NT2/D1 (cell line): ENCODE data around the gene MLLT3.

ENCODE experiments used
- DNase-seq: peaks from one replicate; pipeline ENCODE4 v3.0.0-alpha.2; 2011; ENCODE audit warnings: low read depth, low spot score
- H3K27me3 ChIP-seq: 2 replicates; pipeline ENCODE4 v1.6.0; 2011; ENCODE audit warnings: mild to moderate bottlenecking; ENCODE audit not compliant: insufficient read length, insufficient read depth
- H3K36me3 ChIP-seq: 2 replicates; pipeline ENCODE4 v1.6.1; 2011; ENCODE audit warnings: mild to moderate bottlenecking, low read length, mixed read lengths; ENCODE audit not compliant: insufficient read depth, insufficient read length
- H3K4me1 ChIP-seq: 2 replicates; pipeline ENCODE4 v1.5.1; 2011; ENCODE audit not compliant: insufficient read depth, insufficient read length
- H3K4me3 ChIP-seq: 2 replicates; pipeline ENCODE4 v1.5.1; 2011; ENCODE audit warnings: low read depth; ENCODE audit not compliant: insufficient read length
- H3K9ac ChIP-seq: 2 replicates; pipeline ENCODE4 v1.6.0; 2011; ENCODE audit warnings: low read depth; ENCODE audit not compliant: insufficient read length
- H3K9me3 ChIP-seq: 2 replicates; pipeline ENCODE4 v1.5.1; 2011; ENCODE audit warnings: mild to moderate bottlenecking, low read length; ENCODE audit not compliant: insufficient read depth
- SUZ12 ChIP-seq: IDR thresholded peaks from 2 replicates; pipeline ENCODE4 v1.6.1; 2011; ENCODE audit not compliant: insufficient read length, insufficient read depth; ENCODE audit errors: extremely low read depth
- YY1 ChIP-seq: IDR thresholded peaks from 2 replicates; pipeline ENCODE4 v1.6.1; 2011; ENCODE audit not compliant: insufficient read length, insufficient read depth
- ZNF274 ChIP-seq: IDR thresholded peaks from 2 replicates; pipeline ENCODE4 v1.6.1; 2011; ENCODE audit warnings: mild to moderate bottlenecking, low read depth, low read length

The MLLT3 gene

GRCh38 chr9:20414150-20414549, 208.1 kb downstream of the MLLT3 start:
- Histone ChIP-seq H3K36me3 (no peaks in the 10 kb centered on the region), H3K9me3 (no peaks in the 10 kb centered on the region), H3K9ac (no peak overlapping the region), H3K4me1 (no peaks in the 10 kb centered on the region), H3K27me3 (no peaks in the 10 kb centered on the region), H3K4me3 (no peak overlapping the region)
- no peak for DNase-seq
- TF ChIP-seq YY1 (no peak), ZNF274 (no peak), SUZ12 (no peak)

- Histone ChIP-seq H3K9ac (no peak overlapping the region), H3K9me3 (no peaks in the 10 kb centered on the region), H3K4me1 (no peaks in the 10 kb centered on the region), H3K36me3 (no peaks in the 10 kb centered on the region), H3K27me3 (no peaks in the 10 kb centered on the region), H3K4me3 (no peak overlapping the region)
- DNase-seq = no peak
- no peak for TF ChIP-seq SUZ12
- TF ChIP-seq ZNF274 = no peak
- TF ChIP-seq YY1 = no peak
Measured at GRCh38 chr9:20409321-20410092, 212.8 kb downstream of the MLLT3 start.

GRCh38 chr9:20408513-20408912, 213.8 kb downstream of the MLLT3 start:
- DNase-seq = no peak
- no peaks in the 10 kb centered on the region for H3K36me3 ChIP-seq
- H3K27me3 ChIP-seq = no peaks in the 10 kb centered on the region
- TF ChIP-seq YY1 = no peak
- H3K9me3 ChIP-seq = no peaks in the 10 kb centered on the region
- no peak overlapping the region for H3K9ac ChIP-seq
- no peaks in the 10 kb centered on the region for H3K4me1 ChIP-seq
- H3K4me3 ChIP-seq = no peak overlapping the region

- H3K9me3 ChIP-seq = no peaks in the 10 kb centered on the region
Measured at GRCh38 chr9:20407013-20407412, 215.3 kb downstream of the MLLT3 start.

GRCh38 chr9:20406344-20406743, 216.0 kb downstream of the MLLT3 start:
- DNase-seq = no peak
- H3K4me3 ChIP-seq = no peak overlapping the region
- H3K9me3 ChIP-seq = no peaks in the 10 kb centered on the region
- no peaks in the 10 kb centered on the region for H3K4me1 ChIP-seq
- no peak for TF ChIP-seq ZNF274
- no peak for TF ChIP-seq SUZ12
- TF ChIP-seq YY1 = no peak
- no peaks in the 10 kb centered on the region for H3K36me3 ChIP-seq
- H3K9ac ChIP-seq = no peak overlapping the region
- H3K27me3 ChIP-seq = no peaks in the 10 kb centered on the region

More at GRCh38 chr9:20407013-20407412, 215.3 kb downstream of the MLLT3 start:
- no peak overlapping the region for H3K4me3 ChIP-seq
- no peaks in the 10 kb centered on the region for H3K4me1 ChIP-seq
- H3K9ac ChIP-seq = no peak overlapping the region
- H3K36me3 ChIP-seq = no peaks in the 10 kb centered on the region
- DNase-seq = no peak
- no peak for TF ChIP-seq ZNF274
- no peak for TF ChIP-seq SUZ12
- no peak for TF ChIP-seq YY1
- H3K27me3 ChIP-seq = no peaks in the 10 kb centered on the region

GRCh38 chr9:20405616-20406015, 216.7 kb downstream of the MLLT3 start:
- Histone ChIP-seq H3K36me3 (no peaks in the 10 kb centered on the region), H3K4me3 (no peak overlapping the region), H3K27me3 (no peaks in the 10 kb centered on the region), H3K4me1 (no peaks in the 10 kb centered on the region), H3K9me3 (no peaks in the 10 kb centered on the region), H3K9ac (no peak overlapping the region)
- TF ChIP-seq SUZ12 = no peak
- TF ChIP-seq ZNF274 = no peak
- TF ChIP-seq YY1 = no peak
- no peak for DNase-seq

- DNase-seq = no peak
- Histone ChIP-seq H3K4me1 (no peaks in the 10 kb centered on the region), H3K4me3 (no peak overlapping the region), H3K9me3 (no peaks in the 10 kb centered on the region), H3K27me3 (no peaks in the 10 kb centered on the region), H3K36me3 (no peaks in the 10 kb centered on the region), H3K9ac (no peak overlapping the region)
- TF ChIP-seq YY1 (no peak), SUZ12 (no peak), ZNF274 (no peak)
Measured at GRCh38 chr9:20405078-20405477, 217.2 kb downstream of the MLLT3 start.
